DOHH2 (cell line): ENCODE measurements around the gene PKD2L2.

Experiments
- H3F3A ChIP-seq: fragments of 200-600 bp; sonication (generic), shearing (Covaris generic); 2 replicates; pipeline ENCODE4 v1.6.0; 2016; ENCODE audit warnings: antibody characterized with exemption, mild to moderate bottlenecking; ENCODE audit not compliant: control insufficient read depth, insufficient read depth
- H3K27ac ChIP-seq: fragments of 200-600 bp; sonication (generic); 2 replicates; pipeline ENCODE4 v1.5.1; 2014; ENCODE audit warnings: low read depth, mild to moderate bottlenecking, low read length, moderate library complexity
- H3K27me3 ChIP-seq: fragments of 200-600 bp; sonication (generic); 2 replicates; pipeline ENCODE4 v1.6.1; 2014; ENCODE audit warnings: mild to moderate bottlenecking, low read length, mixed read lengths; ENCODE audit not compliant: control insufficient read depth
- H3K36me3 ChIP-seq: fragments of 200-600 bp; sonication (generic); 2 replicates; pipeline ENCODE4 v1.6.1; 2014; ENCODE audit warnings: mild to moderate bottlenecking, low read length, moderate library complexity, mixed read lengths; ENCODE audit not compliant: control insufficient read depth
- H3K4me1 ChIP-seq: fragments of 200-600 bp; sonication (generic); 2 replicates; pipeline ENCODE4 v1.6.1; 2014; ENCODE audit warnings: mild to moderate bottlenecking, low read length, mixed read lengths; ENCODE audit not compliant: control insufficient read depth
- H3K4me2 ChIP-seq: fragments of 200-600 bp; sonication (generic); 2 replicates; pipeline ENCODE4 v1.6.0; 2014; ENCODE audit warnings: mild to moderate bottlenecking, low read length, moderate library complexity
- H3K4me3 ChIP-seq: fragments of 200-600 bp; sonication (generic); 2 replicates; pipeline ENCODE4 v1.5.1; 2014; ENCODE audit warnings: mild to moderate bottlenecking, low read length, mixed read lengths
- H3K79me2 ChIP-seq: fragments of 200-600 bp; sonication (generic); 2 replicates; pipeline ENCODE4 v1.6.1; 2014; ENCODE audit warnings: mild to moderate bottlenecking, low read length, mixed read lengths; ENCODE audit not compliant: control insufficient read depth
- H3K9me2 ChIP-seq: fragments of 200-600 bp; sonication (generic); replicated peaks from 2 replicates; pipeline ENCODE4 v1.6.1; 2014; ENCODE audit warnings: mild to moderate bottlenecking, low read length, mixed read lengths; ENCODE audit not compliant: control insufficient read depth
- H3K9me3 ChIP-seq: fragments of 200-600 bp; sonication (generic); 2 replicates; pipeline ENCODE4 v1.6.1; 2014; ENCODE audit warnings: antibody characterized with exemption, low read length, mixed read lengths; ENCODE audit not compliant: control insufficient read depth, insufficient read depth
- H4K20me1 ChIP-seq: fragments of 200-600 bp; sonication (generic); 2 replicates; pipeline ENCODE4 v1.6.0; 2014; ENCODE audit warnings: low read depth, mild to moderate bottlenecking, antibody characterized with exemption, low read length, moderate library complexity; ENCODE audit not compliant: control insufficient read depth, insufficient read depth
- EZH2phosphoT487 ChIP-seq: fragments of 200-600 bp; sonication (generic); IDR thresholded peaks from 2 replicates; pipeline ENCODE4 v1.6.1; 2017; ENCODE audit warnings: borderline replicate concordance, mild to moderate bottlenecking, antibody characterized with exemption, low read length, moderate library complexity, mixed read lengths
- TF ChIP-seq, protein P1 (sequence below): fragments of 200-600 bp; sonication (generic); IDR thresholded peaks from one replicate; pipeline ENCODE4 v1.5.1; 2014; ENCODE audit warnings: antibody characterized with exemption, mild to moderate bottlenecking, low read depth, low read length; ENCODE audit not compliant: poor library complexity, severe bottlenecking

Gene PKD2L2

DNA sequence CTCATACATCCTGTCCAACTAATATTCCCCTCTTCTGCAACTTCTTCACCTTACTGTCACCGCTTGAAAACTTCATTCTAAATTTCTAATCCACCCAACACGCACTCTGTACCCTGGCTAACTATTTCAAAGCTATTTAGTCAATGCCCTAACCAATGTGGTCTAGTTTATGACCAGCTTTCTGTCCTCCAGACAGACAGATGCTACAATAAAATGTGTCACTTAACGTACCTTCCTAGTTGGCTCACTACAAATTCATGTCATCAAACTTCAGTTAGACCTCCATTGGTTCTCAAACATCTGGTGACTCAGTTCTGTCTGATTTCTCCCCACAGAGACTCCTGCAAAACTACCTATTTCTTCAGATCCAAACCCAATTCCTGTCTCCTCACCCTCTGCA is 86.0 kb downstream of the PKD2L2 start:
- Histone ChIP-seq H3K9me3 (peaks cover 4% of the 10 kb centered on the region; the same call in 1 of the 2 replicates), H3F3A (no peaks in the 10 kb centered on the region)

DNA sequence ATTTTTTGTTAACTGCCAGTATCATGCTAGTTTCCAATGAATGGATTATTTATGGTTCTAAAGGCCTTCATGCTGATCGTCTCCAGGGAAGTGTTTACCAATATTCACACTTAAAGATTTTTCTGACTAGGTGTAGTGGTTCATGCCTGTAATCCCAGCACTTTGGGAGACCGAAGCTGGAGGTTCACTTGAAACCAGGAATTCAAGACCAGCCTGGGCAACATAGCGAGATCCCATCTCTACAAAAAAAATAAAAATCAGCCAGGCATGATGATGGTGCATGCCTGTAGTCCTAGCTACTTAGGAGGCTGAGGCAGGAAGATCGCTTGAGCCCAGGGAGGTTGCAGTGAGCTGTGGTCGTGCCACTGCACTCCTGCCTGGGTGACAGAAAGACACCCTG is 100.2 kb downstream of the PKD2L2 start:
- Histone ChIP-seq H3K4me3 (no peak overlapping the region), H3K4me2 (no peak overlapping the region), H3K27ac (no peak overlapping the region), H3K9me3 (no peaks in the 10 kb centered on the region), H3F3A (no peaks in the 10 kb centered on the region), H3K79me2 (peaks cover 34% of the 10 kb centered on the region), H3K9me2 (no peaks in the 10 kb centered on the region), H3K27me3 (no peaks in the 10 kb centered on the region), H3K36me3 (peaks cover 59% of the 10 kb centered on the region), H4K20me1 (0 out of 2 replicates have a peak, but pooled peaks cover 3% of the 10 kb centered on the region), H3K4me1 (no peaks in the 10 kb centered on the region)
- TF ChIP-seq, protein P1, sequence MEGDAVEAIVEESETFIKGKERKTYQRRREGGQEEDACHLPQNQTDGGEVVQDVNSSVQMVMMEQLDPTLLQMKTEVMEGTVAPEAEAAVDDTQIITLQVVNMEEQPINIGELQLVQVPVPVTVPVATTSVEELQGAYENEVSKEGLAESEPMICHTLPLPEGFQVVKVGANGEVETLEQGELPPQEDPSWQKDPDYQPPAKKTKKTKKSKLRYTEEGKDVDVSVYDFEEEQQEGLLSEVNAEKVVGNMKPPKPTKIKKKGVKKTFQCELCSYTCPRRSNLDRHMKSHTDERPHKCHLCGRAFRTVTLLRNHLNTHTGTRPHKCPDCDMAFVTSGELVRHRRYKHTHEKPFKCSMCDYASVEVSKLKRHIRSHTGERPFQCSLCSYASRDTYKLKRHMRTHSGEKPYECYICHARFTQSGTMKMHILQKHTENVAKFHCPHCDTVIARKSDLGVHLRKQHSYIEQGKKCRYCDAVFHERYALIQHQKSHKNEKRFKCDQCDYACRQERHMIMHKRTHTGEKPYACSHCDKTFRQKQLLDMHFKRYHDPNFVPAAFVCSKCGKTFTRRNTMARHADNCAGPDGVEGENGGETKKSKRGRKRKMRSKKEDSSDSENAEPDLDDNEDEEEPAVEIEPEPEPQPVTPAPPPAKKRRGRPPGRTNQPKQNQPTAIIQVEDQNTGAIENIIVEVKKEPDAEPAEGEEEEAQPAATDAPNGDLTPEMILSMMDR = no peak
- TF ChIP-seq EZH2phosphoT487 = no peak

More for the DNA sequence above, 86.0 kb downstream of the PKD2L2 start:
- H4K20me1 ChIP-seq = no peaks in the 10 kb centered on the region
- H3K4me1 ChIP-seq = no peaks in the 10 kb centered on the region
- H3K27ac ChIP-seq = no peak overlapping the region
- peaks cover 44% of the 10 kb centered on the region for H3K36me3 ChIP-seq
- H3K4me3 ChIP-seq = no peak overlapping the region
- H3K4me2 ChIP-seq = no peak overlapping the region
- peaks cover 8% of the 10 kb centered on the region for H3K79me2 ChIP-seq
- H3K27me3 ChIP-seq = no peaks in the 10 kb centered on the region
- no peak for TF ChIP-seq EZH2phosphoT487
- TF ChIP-seq, protein P1 = no peak
- no peaks in the 10 kb centered on the region for H3K9me2 ChIP-seq
